GM23338 (cell line): ENCODE results near the gene CHMP4A. TPM values are rescaled to one million over a fixed set of nuclear protein-coding genes. Genes with fewer than 3 reads are reported as not detected.

ENCODE experiments used
- ATAC-seq: fragments of 200-7000 bp; cut with Tn5 transposase; 3 replicates; pipeline ENCODE4 v1.9.1; 2020
- DNase-seq: peaks from one replicate; pipeline ENCODE4 v3.0.0-alpha.2; 2015; ENCODE audit warnings: low spot score
- H2AFZ ChIP-seq: fragments of 200-600 bp; sonication (generic); 2 replicates; pipeline ENCODE4 v1.8.0; 2016; ENCODE audit warnings: antibody characterized with exemption, mild to moderate bottlenecking, moderate library complexity
- H3F3A ChIP-seq: fragments of 200-600 bp; sonication (generic); replicated peaks from 2 replicates; pipeline ENCODE4 v1.8.0; 2017; ENCODE audit warnings: antibody characterized with exemption, mixed run types, low read depth
- H3K27ac ChIP-seq: fragments of 200-600 bp; sonication (generic); 2 replicates; pipeline ENCODE4 v1.6.1; 2016; ENCODE audit warnings: low read depth
- H3K27me3 ChIP-seq: fragments of 200-600 bp; sonication (generic); 2 replicates; pipeline ENCODE4 v1.8.0; 2016; ENCODE audit warnings: mild to moderate bottlenecking, mixed run types, moderate library complexity; ENCODE audit not compliant: insufficient read depth
- H3K36me3 ChIP-seq: fragments of 200-600 bp; sonication (generic); 2 replicates; pipeline ENCODE4 v1.8.0; 2016; ENCODE audit warnings: mild to moderate bottlenecking; ENCODE audit not compliant: insufficient read depth
- H3K4me1 ChIP-seq: fragments of 200-600 bp; sonication (generic); 2 replicates; pipeline ENCODE4 v1.8.0; 2016; ENCODE audit warnings: mild to moderate bottlenecking, moderate library complexity; ENCODE audit not compliant: insufficient read depth
- H3K4me2 ChIP-seq: fragments of 200-600 bp; sonication (generic); 2 replicates; pipeline ENCODE4 v1.7.1; 2017; ENCODE audit warnings: mixed run types
- H3K4me3 ChIP-seq: fragments of 200-600 bp; sonication (generic); 2 replicates; pipeline ENCODE4 v1.6.1; 2016; ENCODE audit warnings: mixed run types
- H3K79me2 ChIP-seq: fragments of 200-600 bp; sonication (generic); replicated peaks from 2 replicates; pipeline ENCODE4 v1.8.0; 2017; ENCODE audit warnings: mild to moderate bottlenecking; ENCODE audit not compliant: insufficient read depth
- H3K9me2 ChIP-seq: fragments of 200-600 bp; sonication (generic); 2 replicates; pipeline ENCODE4 v1.8.0; 2017; ENCODE audit not compliant: insufficient read depth
- H4K20me1 ChIP-seq: fragments of 200-600 bp; sonication (generic); replicated peaks from 2 replicates; pipeline ENCODE4 v1.8.0; 2017; ENCODE audit warnings: mild to moderate bottlenecking; ENCODE audit not compliant: insufficient read depth
- H3K27ac Mint-ChIP-seq: 2 replicates; pipeline ENCODE4 v1.8.0; 2020; ENCODE audit warnings: inconsistent platforms, mild to moderate bottlenecking, moderate library complexity, mixed read lengths
- H3K27me3 Mint-ChIP-seq: 3 replicates; pipeline ENCODE4 v1.8.0; 2022; ENCODE audit warnings: low read depth, mild to moderate bottlenecking, moderate library complexity, mixed read lengths, inconsistent platforms; ENCODE audit not compliant: insufficient read depth, poor library complexity
- H3K36me3 Mint-ChIP-seq: 3 replicates; pipeline ENCODE4 v1.8.0; 2021; ENCODE audit warnings: low read depth, mild to moderate bottlenecking, inconsistent platforms, moderate library complexity, mixed read lengths
- H3K4me1 Mint-ChIP-seq: 3 replicates; pipeline ENCODE4 v1.8.0; 2020; ENCODE audit warnings: mild to moderate bottlenecking, inconsistent platforms, mixed read lengths
- H3K4me3 Mint-ChIP-seq: 3 replicates; pipeline ENCODE4 v1.8.0; 2021; ENCODE audit warnings: moderate library complexity, mild to moderate bottlenecking, inconsistent platforms, mixed read lengths
- H3K9me3 Mint-ChIP-seq: 3 replicates; pipeline ENCODE4 v1.8.0; 2020; ENCODE audit warnings: moderate library complexity, mild to moderate bottlenecking, inconsistent platforms, mixed read lengths
- CTCF ChIP-seq, 2 experiments: fragments of 200-600 bp in 1 of 2; sonication (generic) in 1 of 2; conservative IDR thresholded peaks; 2 replicates each; pipeline versions ENCODE4 v1.5.1 to v1.6.1; 2016 to 2017; ENCODE audit warnings: antibody characterized with exemption in 2 of 2, low read depth in 2 of 2, mild to moderate bottlenecking in 2 of 2, moderate library complexity in 1 of 2
- ETS1 ChIP-seq: IDR thresholded peaks from 2 replicates; pipeline ENCODE4 v1.6.1; 2016; ENCODE audit warnings: antibody characterized with exemption
- EZH2 ChIP-seq: fragments of 200-600 bp; sonication (generic); IDR thresholded peaks from one replicate; pipeline ENCODE4 v1.8.0; 2017; ENCODE audit warnings: antibody characterized with exemption, mild to moderate bottlenecking, low read depth; ENCODE audit not compliant: unreplicated experiment
- EZH2phosphoT487 ChIP-seq: fragments of 200-600 bp; sonication (generic); IDR thresholded peaks from one replicate; pipeline ENCODE4 v1.8.1; 2018; ENCODE audit warnings: antibody characterized with exemption; ENCODE audit not compliant: unreplicated experiment
- JUNB ChIP-seq: IDR thresholded peaks from one replicate; pipeline ENCODE4 v1.6.1; 2016; ENCODE audit warnings: antibody characterized with exemption; ENCODE audit not compliant: unreplicated experiment
- NANOG ChIP-seq: IDR thresholded peaks from 2 replicates; pipeline ENCODE4 v1.6.1; 2016; ENCODE audit warnings: antibody characterized with exemption, borderline replicate concordance
- ZNF114 ChIP-seq: fragments of 250-450 bp; sonication (Bioruptor Pico); IDR thresholded peaks from 2 replicates; pipeline ENCODE4 v1.5.0; 2020; ENCODE audit warnings: mild to moderate bottlenecking, moderate library complexity
- polyA plus RNA-seq: library from polyadenylated mRNA; unstranded; fragments of >200 nt; fragmentation: Nextera tagmentation; extraction: Ambion mirVana; gene quantifications from 2 replicates; pipeline ENCODE4 v1.2.1, GENCODE V29; 2016
- total RNA-seq: library from RNA; depleted of rRNA; stranded (reverse); fragments of >200 nt; shearing (Covaris generic); gene quantifications from 2 replicates; pipeline ENCODE4 v1.2.3, GENCODE V29; 2014
- TF ChIP-seq, protein P1 (sequence below): IDR thresholded peaks from one replicate; pipeline ENCODE4 v1.6.1; 2018; ENCODE audit warnings: antibody characterized with exemption; ENCODE audit not compliant: unreplicated experiment
- TF ChIP-seq, protein P2 (sequence below): fragments of 250-450 bp; sonication (Bioruptor Pico); IDR thresholded peaks from 2 replicates; pipeline ENCODE4 v1.5.0; 2020; ENCODE audit warnings: mild to moderate bottlenecking, moderate library complexity

Gene CHMP4A
- total and polyA plus RNA-seq, 2 experiments from 2014 or later: 19.3 to 36.9 TPM

DNA sequence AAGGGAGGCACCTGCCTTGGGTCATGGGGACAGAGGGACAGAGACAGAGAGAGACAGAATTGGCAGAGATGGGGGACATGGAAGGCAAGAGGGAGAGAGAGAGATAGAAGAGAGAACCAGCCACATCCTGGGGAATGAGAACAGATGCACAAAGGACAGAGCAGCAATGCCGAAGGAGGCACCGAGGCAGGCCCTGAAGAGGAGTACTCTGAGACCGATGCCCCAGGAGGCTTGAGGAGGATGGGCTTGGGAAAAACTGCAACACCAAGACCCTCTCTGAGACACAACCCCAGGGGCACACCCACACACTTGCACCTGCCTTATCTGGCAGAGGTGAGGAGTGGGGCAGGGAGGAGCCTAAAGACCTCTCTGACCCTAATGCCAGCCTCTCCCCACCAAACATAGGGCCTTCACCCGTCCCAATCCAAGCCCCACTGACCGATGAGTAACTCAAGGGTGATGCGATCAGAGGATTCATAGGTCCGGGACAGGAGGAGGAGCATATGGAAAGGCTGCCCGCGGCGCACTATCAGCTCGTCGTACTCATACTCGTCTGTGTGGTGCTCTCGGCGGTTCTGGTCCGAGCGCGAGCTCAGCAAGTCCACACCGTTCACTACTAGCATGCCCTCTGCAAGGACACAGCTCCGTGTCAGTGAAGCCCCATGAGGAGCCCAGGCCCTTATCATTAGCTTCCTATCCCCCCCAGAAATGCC is 48.1 kb upstream of the CHMP4A start:
- H3F3A ChIP-seq: no peaks in the 10 kb centered on the region
- Mint-ChIP-seq H3K4me3 (no peak overlapping the region), H3K9me3 (no peaks in the 10 kb centered on the region), H3K4me1 (peaks cover 7% of the 10 kb centered on the region; the same call in 2 of the 3 replicates), H3K36me3 (no peaks in the 10 kb centered on the region), H3K27me3 (peaks cover 15% of the 10 kb centered on the region), H3K27ac (no peak overlapping the region)
- TF ChIP-seq, protein P1, sequence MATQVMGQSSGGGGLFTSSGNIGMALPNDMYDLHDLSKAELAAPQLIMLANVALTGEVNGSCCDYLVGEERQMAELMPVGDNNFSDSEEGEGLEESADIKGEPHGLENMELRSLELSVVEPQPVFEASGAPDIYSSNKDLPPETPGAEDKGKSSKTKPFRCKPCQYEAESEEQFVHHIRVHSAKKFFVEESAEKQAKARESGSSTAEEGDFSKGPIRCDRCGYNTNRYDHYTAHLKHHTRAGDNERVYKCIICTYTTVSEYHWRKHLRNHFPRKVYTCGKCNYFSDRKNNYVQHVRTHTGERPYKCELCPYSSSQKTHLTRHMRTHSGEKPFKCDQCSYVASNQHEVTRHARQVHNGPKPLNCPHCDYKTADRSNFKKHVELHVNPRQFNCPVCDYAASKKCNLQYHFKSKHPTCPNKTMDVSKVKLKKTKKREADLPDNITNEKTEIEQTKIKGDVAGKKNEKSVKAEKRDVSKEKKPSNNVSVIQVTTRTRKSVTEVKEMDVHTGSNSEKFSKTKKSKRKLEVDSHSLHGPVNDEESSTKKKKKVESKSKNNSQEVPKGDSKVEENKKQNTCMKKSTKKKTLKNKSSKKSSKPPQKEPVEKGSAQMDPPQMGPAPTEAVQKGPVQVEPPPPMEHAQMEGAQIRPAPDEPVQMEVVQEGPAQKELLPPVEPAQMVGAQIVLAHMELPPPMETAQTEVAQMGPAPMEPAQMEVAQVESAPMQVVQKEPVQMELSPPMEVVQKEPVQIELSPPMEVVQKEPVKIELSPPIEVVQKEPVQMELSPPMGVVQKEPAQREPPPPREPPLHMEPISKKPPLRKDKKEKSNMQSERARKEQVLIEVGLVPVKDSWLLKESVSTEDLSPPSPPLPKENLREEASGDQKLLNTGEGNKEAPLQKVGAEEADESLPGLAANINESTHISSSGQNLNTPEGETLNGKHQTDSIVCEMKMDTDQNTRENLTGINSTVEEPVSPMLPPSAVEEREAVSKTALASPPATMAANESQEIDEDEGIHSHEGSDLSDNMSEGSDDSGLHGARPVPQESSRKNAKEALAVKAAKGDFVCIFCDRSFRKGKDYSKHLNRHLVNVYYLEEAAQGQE: no peak
- TF ChIP-seq, protein P2, sequence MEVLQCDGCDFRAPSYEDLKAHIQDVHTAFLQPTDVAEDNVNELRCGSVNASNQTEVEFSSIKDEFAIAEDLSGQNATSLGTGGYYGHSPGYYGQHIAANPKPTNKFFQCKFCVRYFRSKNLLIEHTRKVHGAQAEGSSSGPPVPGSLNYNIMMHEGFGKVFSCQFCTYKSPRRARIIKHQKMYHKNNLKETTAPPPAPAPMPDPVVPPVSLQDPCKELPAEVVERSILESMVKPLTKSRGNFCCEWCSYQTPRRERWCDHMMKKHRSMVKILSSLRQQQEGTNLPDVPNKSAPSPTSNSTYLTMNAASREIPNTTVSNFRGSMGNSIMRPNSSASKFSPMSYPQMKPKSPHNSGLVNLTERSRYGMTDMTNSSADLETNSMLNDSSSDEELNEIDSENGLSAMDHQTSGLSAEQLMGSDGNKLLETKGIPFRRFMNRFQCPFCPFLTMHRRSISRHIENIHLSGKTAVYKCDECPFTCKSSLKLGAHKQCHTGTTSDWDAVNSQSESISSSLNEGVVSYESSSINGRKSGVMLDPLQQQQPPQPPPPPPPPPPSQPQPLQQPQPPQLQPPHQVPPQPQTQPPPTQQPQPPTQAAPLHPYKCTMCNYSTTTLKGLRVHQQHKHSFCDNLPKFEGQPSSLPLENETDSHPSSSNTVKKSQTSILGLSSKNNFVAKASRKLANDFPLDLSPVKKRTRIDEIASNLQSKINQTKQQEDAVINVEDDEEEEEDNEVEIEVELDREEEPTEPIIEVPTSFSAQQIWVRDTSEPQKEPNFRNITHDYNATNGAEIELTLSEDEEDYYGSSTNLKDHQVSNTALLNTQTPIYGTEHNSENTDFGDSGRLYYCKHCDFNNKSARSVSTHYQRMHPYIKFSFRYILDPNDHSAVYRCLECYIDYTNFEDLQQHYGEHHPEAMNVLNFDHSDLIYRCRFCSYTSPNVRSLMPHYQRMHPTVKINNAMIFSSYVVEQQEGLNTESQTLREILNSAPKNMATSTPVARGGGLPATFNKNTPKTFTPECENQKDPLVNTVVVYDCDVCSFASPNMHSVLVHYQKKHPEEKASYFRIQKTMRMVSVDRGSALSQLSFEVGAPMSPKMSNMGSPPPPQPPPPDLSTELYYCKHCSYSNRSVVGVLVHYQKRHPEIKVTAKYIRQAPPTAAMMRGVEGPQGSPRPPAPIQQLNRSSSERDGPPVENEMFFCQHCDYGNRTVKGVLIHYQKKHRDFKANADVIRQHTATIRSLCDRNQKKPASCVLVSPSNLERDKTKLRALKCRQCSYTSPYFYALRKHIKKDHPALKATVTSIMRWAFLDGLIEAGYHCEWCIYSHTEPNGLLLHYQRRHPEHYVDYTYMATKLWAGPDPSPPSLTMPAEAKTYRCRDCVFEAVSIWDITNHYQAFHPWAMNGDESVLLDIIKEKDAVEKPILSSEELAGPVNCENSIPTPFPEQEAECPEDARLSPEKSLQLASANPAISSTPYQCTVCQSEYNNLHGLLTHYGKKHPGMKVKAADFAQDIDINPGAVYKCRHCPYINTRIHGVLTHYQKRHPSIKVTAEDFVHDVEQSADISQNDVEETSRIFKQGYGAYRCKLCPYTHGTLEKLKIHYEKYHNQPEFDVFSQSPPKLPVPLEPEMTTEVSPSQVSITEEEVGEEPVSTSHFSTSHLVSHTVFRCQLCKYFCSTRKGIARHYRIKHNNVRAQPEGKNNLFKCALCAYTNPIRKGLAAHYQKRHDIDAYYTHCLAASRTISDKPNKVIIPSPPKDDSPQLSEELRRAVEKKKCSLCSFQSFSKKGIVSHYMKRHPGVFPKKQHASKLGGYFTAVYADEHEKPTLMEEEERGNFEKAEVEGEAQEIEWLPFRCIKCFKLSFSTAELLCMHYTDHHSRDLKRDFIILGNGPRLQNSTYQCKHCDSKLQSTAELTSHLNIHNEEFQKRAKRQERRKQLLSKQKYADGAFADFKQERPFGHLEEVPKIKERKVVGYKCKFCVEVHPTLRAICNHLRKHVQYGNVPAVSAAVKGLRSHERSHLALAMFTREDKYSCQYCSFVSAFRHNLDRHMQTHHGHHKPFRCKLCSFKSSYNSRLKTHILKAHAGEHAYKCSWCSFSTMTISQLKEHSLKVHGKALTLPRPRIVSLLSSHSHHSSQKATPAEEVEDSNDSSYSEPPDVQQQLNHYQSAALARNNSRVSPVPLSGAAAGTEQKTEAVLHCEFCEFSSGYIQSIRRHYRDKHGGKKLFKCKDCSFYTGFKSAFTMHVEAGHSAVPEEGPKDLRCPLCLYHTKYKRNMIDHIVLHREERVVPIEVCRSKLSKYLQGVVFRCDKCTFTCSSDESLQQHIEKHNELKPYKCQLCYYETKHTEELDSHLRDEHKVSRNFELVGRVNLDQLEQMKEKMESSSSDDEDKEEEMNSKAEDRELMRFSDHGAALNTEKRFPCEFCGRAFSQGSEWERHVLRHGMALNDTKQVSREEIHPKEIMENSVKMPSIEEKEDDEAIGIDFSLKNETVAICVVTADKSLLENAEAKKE (CRISPR knock-in tag): no peak
- TF ChIP-seq EZH2phosphoT487: no peak
- no peak for TF ChIP-seq CTCF (conservative IDR thresholded peaks at IDR 0.05; ENCODE audit: low read depth in 2 of 2)
- no peak for TF ChIP-seq NANOG
- TF ChIP-seq ZNF114 (CRISPR knock-in tag): no peak
- no peak for TF ChIP-seq ETS1
- TF ChIP-seq EZH2: no peak
- TF ChIP-seq JUNB: no peak
- H3K27me3 ChIP-seq: no peaks in the 10 kb centered on the region
- DNase-seq (no peak), ATAC-seq (no peak)
- no peaks in the 10 kb centered on the region for H3K79me2 ChIP-seq
- H3K4me1 ChIP-seq: no peaks in the 10 kb centered on the region
- no peak overlapping the region for H2AFZ ChIP-seq
- H3K4me3 ChIP-seq: no peak overlapping the region
- H3K9me2 ChIP-seq: no peaks in the 10 kb centered on the region
- no peak overlapping the region for H3K4me2 ChIP-seq
- H3K27ac ChIP-seq: no peak overlapping the region
- no peaks in the 10 kb centered on the region for H4K20me1 ChIP-seq
- no peaks in the 10 kb centered on the region for H3K36me3 ChIP-seq
